GM19328 (cell line): ENCODE results near the gene RNF121.

Experiments
- ATAC-seq: cut with Tn5 transposase; IDR thresholded peaks from one replicate; pipeline ENCODE4 v1.9.1; 2021; ENCODE audit warnings: mild to moderate bottlenecking, moderate library complexity; ENCODE audit not compliant: unreplicated experiment

RNF121 gene

GRCh38 chr11:71987521-71987920 lies 58.7 kb downstream of the RNF121 start:
- no peak for ATAC-seq

- ATAC-seq = no peak
Measured at GRCh38 chr11:71988050-71988449, 59.2 kb downstream of the RNF121 start.

GRCh38 chr11:71990701-71991100 lies 61.9 kb downstream of the RNF121 start:
- no peak for ATAC-seq

- ATAC-seq = no peak
Measured at GRCh38 chr11:71991494-71991893, 62.6 kb downstream of the RNF121 start.

- no peak for ATAC-seq
Measured at GRCh38 chr11:71992136-71992730, 63.4 kb downstream of the RNF121 start.

GRCh38 chr11:71994786-71995185 lies 65.9 kb downstream of the RNF121 start:
- ATAC-seq = no peak

GRCh38 chr11:71995726-71996291 lies 67.0 kb downstream of the RNF121 start:
- ATAC-seq = no peak

- no peak for ATAC-seq
Measured at GRCh38 chr11:71996517-71996916, 67.7 kb downstream of the RNF121 start.

- no peak for ATAC-seq
Measured at GRCh38 chr11:71996946-71997345, 68.1 kb downstream of the RNF121 start.

- ATAC-seq = no peak
Measured at GRCh38 chr11:71997594-71997993, 68.7 kb downstream of the RNF121 start.

GRCh38 chr11:71998061-71998460 lies 69.2 kb downstream of the RNF121 start:
- no peak for ATAC-seq

GRCh38 chr11:71998649-71999310 lies 69.9 kb downstream of the RNF121 start, which contains the start of gene IL18BP:
Gene IL18BP, plus strand, starts transcription at chr11:71998909. Its CDS starts 1,076 bp downstream, at chr11:71999985.
- no peak for ATAC-seq

GRCh38 chr11:71999362-71999761 lies 70.5 kb downstream of the RNF121 start:
- ATAC-seq = no peak

- ATAC-seq = no peak
Measured at GRCh38 chr11:71999798-72000197, 71.0 kb downstream of the RNF121 start.

GRCh38 chr11:72000202-72000867 lies 71.5 kb downstream of the RNF121 start:
- ATAC-seq = no peak

GRCh38 chr11:72001285-72001684 lies 72.4 kb downstream of the RNF121 start:
- ATAC-seq = no peak

- no peak for ATAC-seq
Measured at GRCh38 chr11:72001834-72002591, 73.2 kb downstream of the RNF121 start.

- no peak for ATAC-seq
Measured at GRCh38 chr11:72002841-72003775, 74.3 kb downstream of the RNF121 start.

GRCh38 chr11:72003776-72004171 lies 74.9 kb downstream of the RNF121 start:
- no peak for ATAC-seq
